Heart right ventricle (tissue), 16 donors: ENCODE results near the gene TNS3. TPM values are rescaled to one million over a fixed set of nuclear protein-coding genes. Genes with fewer than 3 reads are reported as not detected.

Source experiments
- ATAC-seq, 8 donors: fragments of 200-7000 bp; cut with Tn5 transposase; one replicate each; pipeline ENCODE4 v1.9.1; 2020; ENCODE audit warnings: mild to moderate bottlenecking in 8 of 8, moderate library complexity in 8 of 8, moderate number of reproducible peaks in 1 of 8
- DNase-seq, 2 donors: peaks; one replicate each; pipeline ENCODE4 v3.0.0-alpha.2; 2020
- H3K27ac ChIP-seq, 10 donors: fragments of 200-600 bp; sonication (generic) in 2 of 10; one replicate each; pipeline versions ENCODE4 v1.5.0 to v1.8.0; 2020 to 2022; ENCODE audit warnings: mild to moderate bottlenecking in 3 of 10
- H3K27me3 ChIP-seq, 7 donors: fragments of 200-600 bp; one replicate each; pipeline ENCODE4 v1.8.0; 2021 to 2022; ENCODE audit warnings: mild to moderate bottlenecking in 2 of 7
- H3K36me3 ChIP-seq, 9 donors: fragments of 200-600 bp; sonication (generic) in 1 of 9; one replicate each; pipeline versions ENCODE4 v1.5.0 to v1.8.0; 2020 to 2022; ENCODE audit warnings: mild to moderate bottlenecking in 2 of 9
- H3K4me1 ChIP-seq, 9 donors: fragments of 200-600 bp; sonication (generic) in 1 of 9; one replicate each; pipeline versions ENCODE4 v1.5.0 to v1.8.0; 2020 to 2022; ENCODE audit warnings: mild to moderate bottlenecking in 4 of 9
- H3K4me3 ChIP-seq, 10 donors: fragments of 200-600 bp; sonication (generic) in 2 of 10; one replicate each; pipeline versions ENCODE4 v1.5.0 to v1.8.0; 2020 to 2022; ENCODE audit warnings: mild to moderate bottlenecking in 7 of 10, moderate library complexity in 2 of 10
- H3K9me3 ChIP-seq, 11 donors: fragments of 200-600 bp in 10 of 11; sonication (generic) in 2 of 11; one replicate each; pipeline versions ENCODE4 v1.5.0 to v1.8.0; 2013 to 2022; ENCODE audit warnings: mild to moderate bottlenecking in 2 of 11, control low read depth in 1 of 11, moderate library complexity in 1 of 11
- WGBS, 2 donors: extraction: QIAGEN DNeasy Blood & Tissue Kit; methylation state at CpG; one replicate each; pipeline ENCODE4 v1.1.7; 2013; ENCODE audit warnings: inconsistent platforms in 1 of 2; 5-methylcytosine and 5-hydroxymethylcytosine counted together
- intact Hi-C, 10 donors: fragments of 100-400 bp; cut with DNase I; formaldehyde crosslinking; loops; one replicate each; pipeline versions ENCODE4 v1.11.1 to v1.14.2; 2022
- polyA plus RNA-seq, 2 donors: library from polyadenylated mRNA; stranded (reverse); fragments of 200-250 nt; gene quantifications; one replicate each; pipeline ENCODE4 v1.2.3, GENCODE V29; 2013
- total RNA-seq, 10 donors: library from RNA; stranded (reverse); fragmentation: NEBNext Ultra II Directional in 3 of 10; extraction: Animal tissue kit (Norgen Biotek cat#: 25700) in 3 of 10; gene quantifications; one replicate each; pipeline versions ENCODE4 v1.2.1 to v1.2.4, GENCODE V29; 2021 to 2023
- TF ChIP-seq, protein P1 (sequence below), 9 donors: fragments of 200-600 bp; sonication (generic) in 2 of 9; IDR thresholded peaks; one replicate each; pipeline versions ENCODE4 v1.5.0 to v1.8.0; 2021 to 2022; ENCODE audit warnings: antibody characterized with exemption in 9 of 9, mild to moderate bottlenecking in 5 of 9, moderate library complexity in 1 of 9
- donor health status: Arrhythmogenic right ventricular cardiomyopathy.
- donor health status: ischemic (EF 13 %, LVEDD 7.1; RV severe dilation, severe dysfunction).
- donor health status: healthy with polysubstance abuse.
- donor health status: DM: no; HTN: yes; CAD: no.
- donor health status: DM: no; HTN: no; CAD: no.
- donor health status: ischemic (EF 25% LVEDD 6.9; RV normal size, moderate dysfunction).
- donor health status: ischemic (EF 25% LVEDD 5.7; RV mildly dilated, moderate dysfunction).
- donor health status: healthy.
- donor health status: DM: yes; HTN: yes; CAD: no.
- donor health status: Ischemic cardiomyopathy.
- donor health status: ischemic (EF 35%, LVEDD 5.7; RV mildly dilated, moderate dysfunction).
- donor health status: nonischemic (EF 11% LVEDD 7.7; RV severe dilation, severe dysfunction).
- donor health status: DM: yes; HTN: yes; CAD: no.
- donor health status: PGD.
- donor health status: ischemic (EF 29% LVEDD 5.4; RV normal size, mild dysfunction).
- donor health status: nonischemic (EF 23%, LVEDD 6.1; RV moderate dilation, normal function).

The TNS3 gene
- total and polyA plus RNA-seq, 12 donors = 6.7 to 74.2 (median 34.0) TPM

DNA sequence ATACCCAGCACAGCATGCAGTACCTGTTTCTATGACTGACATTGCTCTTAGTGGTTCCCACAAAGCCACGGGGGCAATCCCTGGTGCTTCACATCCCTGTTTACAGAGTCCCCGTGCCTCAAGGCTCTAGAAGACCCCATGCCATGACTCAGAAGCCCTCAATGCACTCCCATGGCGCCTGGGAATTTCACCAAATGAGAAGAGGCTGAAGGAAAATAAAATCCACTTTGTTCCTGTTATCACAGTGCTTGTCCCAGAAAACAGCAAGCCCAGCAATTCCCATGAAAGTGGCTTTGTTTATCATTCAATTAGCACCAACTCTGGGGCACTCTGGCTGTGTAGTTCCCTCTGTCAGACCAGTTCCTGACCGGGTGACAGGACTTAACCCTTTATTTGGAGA, 268.3 kb downstream of the TNS3 start:
- Histone ChIP-seq H3K9me3 (peaks cover 0 to 8% (median 0%) of the 10 kb centered on the region in 11 donors), H3K36me3 (peaks cover 0 to 26% (median 3%) of the 10 kb centered on the region in 9 donors), H3K4me3 (no peak overlapping the region), H3K27me3 (no peaks in the 10 kb centered on the region), H3K27ac (peak overlapping the region in 5 of 10 donors; percentile 76 to 90 (median 86)), H3K4me1 (peaks cover 17 to 69% (median 41%) of the 10 kb centered on the region in 9 donors)
- intact Hi-C loops = no loop called here
- TF ChIP-seq, protein P1, sequence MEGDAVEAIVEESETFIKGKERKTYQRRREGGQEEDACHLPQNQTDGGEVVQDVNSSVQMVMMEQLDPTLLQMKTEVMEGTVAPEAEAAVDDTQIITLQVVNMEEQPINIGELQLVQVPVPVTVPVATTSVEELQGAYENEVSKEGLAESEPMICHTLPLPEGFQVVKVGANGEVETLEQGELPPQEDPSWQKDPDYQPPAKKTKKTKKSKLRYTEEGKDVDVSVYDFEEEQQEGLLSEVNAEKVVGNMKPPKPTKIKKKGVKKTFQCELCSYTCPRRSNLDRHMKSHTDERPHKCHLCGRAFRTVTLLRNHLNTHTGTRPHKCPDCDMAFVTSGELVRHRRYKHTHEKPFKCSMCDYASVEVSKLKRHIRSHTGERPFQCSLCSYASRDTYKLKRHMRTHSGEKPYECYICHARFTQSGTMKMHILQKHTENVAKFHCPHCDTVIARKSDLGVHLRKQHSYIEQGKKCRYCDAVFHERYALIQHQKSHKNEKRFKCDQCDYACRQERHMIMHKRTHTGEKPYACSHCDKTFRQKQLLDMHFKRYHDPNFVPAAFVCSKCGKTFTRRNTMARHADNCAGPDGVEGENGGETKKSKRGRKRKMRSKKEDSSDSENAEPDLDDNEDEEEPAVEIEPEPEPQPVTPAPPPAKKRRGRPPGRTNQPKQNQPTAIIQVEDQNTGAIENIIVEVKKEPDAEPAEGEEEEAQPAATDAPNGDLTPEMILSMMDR (IDR thresholded peaks at IDR 0.05) = no peak
- DNase-seq (no peak), ATAC-seq (no peak)
- 60 to 61% methylated on average over 4 of the region's 4 CpGs for WGBS, 2 donors

DNA sequence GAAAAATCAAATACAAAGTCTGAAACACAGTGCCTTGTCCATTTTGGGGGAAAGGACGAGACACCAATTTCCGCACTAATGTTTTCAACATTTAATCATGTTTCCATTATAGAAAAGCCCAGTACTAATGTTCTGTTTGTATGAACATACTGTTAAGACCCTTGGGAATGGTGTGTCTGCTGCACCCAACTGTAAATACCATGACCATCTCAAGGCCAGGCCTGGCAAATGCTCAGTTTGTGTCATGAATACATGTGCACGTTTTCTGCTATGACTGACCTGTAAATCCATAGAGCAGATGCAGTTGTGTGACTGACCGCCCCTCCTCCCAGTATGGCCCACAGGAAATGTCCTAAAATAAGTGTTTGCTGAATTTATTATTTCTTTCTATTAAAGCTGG, 270.0 kb downstream of the TNS3 start:
- 88 to 89% methylated on average over 4 of the region's 4 CpGs for WGBS, 2 donors
- H3K27ac ChIP-seq = peak overlapping the region in 1 of 10 donors; percentile 1
- TF ChIP-seq, protein P1 (IDR thresholded peaks at IDR 0.05) = no peak
- no peak for ATAC-seq
- no peak for DNase-seq
- H3K27me3 ChIP-seq = no peaks in the 10 kb centered on the region
- H3K4me3 ChIP-seq = no peak overlapping the region
- intact Hi-C loops = no loop called here
- peaks cover 0 to 16% (median 0%) of the 10 kb centered on the region in 11 donors for H3K9me3 ChIP-seq
- peaks cover 15 to 53% (median 41%) of the 10 kb centered on the region in 9 donors for H3K4me1 ChIP-seq
- H3K36me3 ChIP-seq = peaks cover 0 to 18% (median 3%) of the 10 kb centered on the region in 9 donors

DNA sequence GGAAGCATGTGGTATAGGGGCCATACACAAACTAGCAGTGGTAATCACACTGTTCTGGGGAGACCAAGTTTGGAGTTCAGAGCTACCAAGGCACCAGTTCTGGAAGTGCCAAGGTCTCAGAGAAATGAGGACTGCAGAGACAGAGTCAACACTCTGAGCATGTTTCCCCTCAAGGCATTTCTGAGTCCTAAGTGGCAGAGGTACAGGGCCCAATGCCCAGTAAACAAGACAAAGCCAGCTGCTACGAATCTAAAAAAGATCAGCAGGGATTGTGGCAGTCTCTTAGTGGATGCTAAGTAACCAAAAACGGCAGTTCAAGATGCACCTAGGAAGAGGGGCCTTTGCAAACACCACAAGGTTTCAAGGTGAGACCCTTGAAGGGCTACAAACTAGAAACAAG, 271.9 kb downstream of the TNS3 start:
- WGBS, 2 donors = 53% methylated on average over 2 of the region's 2 CpGs
- Histone ChIP-seq H3K9me3 (peaks cover 0 to 16% (median 0%) of the 10 kb centered on the region in 11 donors), H3K27me3 (no peaks in the 10 kb centered on the region), H3K27ac (peak overlapping the region in 5 of 10 donors; percentile 13 to 38 (median 21)), H3K36me3 (peaks cover 0 to 20% (median 3%) of the 10 kb centered on the region in 9 donors), H3K4me1 (peaks cover 13 to 46% (median 30%) of the 10 kb centered on the region in 9 donors), H3K4me3 (no peak overlapping the region)
- no peak for ATAC-seq
- no peak for DNase-seq
- intact Hi-C loops = no loop called here
- TF ChIP-seq, protein P1 (IDR thresholded peaks at IDR 0.05) = no peak

DNA sequence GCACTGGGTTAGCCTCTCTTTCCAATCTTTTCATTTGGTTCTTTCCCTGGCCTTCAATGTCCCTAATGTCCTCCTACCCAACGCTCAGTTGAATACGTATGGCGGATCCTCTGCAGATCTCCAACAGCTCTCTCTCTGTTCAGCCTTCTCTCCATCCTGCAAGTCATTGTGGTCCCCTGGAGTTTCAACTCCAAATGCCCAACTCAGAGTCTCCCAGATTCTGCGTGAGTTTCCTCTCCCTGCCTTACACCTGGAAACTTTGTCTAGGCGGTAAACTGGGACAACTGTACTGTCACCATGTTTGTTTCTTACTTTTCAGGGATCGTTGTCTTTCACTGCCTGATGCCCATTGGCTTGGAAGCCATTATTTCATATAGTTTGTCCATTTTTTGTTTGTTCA, 273.1 kb downstream of the TNS3 start:
- intact Hi-C loops = no loop called here
- Histone ChIP-seq H3K9me3 (peaks cover 0 to 16% (median 0%) of the 10 kb centered on the region in 11 donors), H3K36me3 (peaks cover 0 to 32% (median 3%) of the 10 kb centered on the region in 9 donors), H3K4me3 (no peak overlapping the region), H3K4me1 (peaks cover 1 to 46% (median 24%) of the 10 kb centered on the region in 9 donors), H3K27ac (peak overlapping the region in 1 of 10 donors; percentile 13), H3K27me3 (no peaks in the 10 kb centered on the region)
- TF ChIP-seq, protein P1 (IDR thresholded peaks at IDR 0.05) = no peak
- ATAC-seq (no peak), DNase-seq (no peak)
- WGBS, 2 donors = 98% methylated on average over 6 of the region's 6 CpGs
